Activated CD4-positive, alpha-beta T cell treated with anti-CD3 and anti-CD28 coated beads, Interleukin-2, amount 50 U/mL, for 24 hours (primary cell): ENCODE data around the gene MAD2L1BP.

Source experiments
- DNase-seq, 2 donors: peaks; one replicate each; pipeline ENCODE4 v3.0.0-alpha.2; 2020; ENCODE audit warnings: low read depth in 1 of 2, low spot score in 1 of 2

MAD2L1BP gene

DNA sequence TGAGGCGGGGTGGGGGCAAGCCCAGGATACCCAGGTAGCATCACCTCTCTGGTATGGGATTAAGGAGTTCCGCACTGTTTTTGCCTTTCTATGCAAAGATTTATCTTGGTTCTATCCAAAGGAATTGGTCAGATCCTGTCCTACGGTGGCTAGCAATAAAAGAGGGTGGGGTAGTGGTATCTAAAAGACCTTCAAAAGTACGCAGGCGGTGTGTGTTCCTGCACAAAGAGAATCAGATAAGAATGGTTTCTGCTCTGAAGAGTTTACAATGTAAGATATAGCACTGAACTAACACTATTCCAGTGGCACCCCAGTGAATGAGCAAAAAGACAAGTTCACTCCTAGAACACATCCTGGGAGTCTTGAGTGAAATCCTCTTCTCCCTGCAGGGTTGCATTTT lies 45.7 kb downstream of the MAD2L1BP start:
- no peak for DNase-seq

DNA sequence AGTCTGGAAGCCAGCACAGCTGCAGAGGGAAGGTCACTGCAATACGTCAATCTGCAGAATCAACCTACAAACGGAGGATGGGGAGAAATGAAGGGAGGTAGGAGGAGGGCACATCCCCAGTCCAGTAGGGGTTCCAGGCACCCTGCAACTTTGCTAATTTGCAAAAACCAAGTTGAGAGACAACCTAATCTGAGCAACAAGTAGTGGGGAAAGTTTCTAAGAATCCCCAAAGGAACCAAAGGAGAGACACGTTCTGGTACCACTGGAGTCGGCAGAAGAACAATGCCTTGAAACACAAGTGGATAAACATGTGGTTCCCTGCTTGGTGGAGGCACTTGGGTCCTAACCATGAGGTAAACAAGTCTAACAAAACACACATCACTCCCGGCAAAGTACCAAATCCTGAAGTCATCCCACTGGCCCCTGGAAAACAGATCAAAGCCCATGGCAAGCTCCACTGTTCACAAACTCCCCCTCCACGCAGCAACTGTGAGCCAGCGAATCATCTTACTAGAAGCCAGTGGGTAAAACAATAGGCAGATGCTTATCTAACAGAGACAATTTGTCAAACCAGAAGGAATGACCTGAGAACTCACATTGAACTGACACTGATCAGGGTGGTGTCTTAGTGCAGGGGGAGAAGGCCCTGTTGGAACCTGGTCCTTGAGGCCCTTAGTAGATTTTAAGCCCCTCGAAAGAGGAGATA lies 47.2 kb downstream of the MAD2L1BP start:
- DNase-seq = no peak

- no peak for DNase-seq
These were observed 48.2 kb downstream of the MAD2L1BP start for GRCh38 chr6:43683708-43684455.

DNA sequence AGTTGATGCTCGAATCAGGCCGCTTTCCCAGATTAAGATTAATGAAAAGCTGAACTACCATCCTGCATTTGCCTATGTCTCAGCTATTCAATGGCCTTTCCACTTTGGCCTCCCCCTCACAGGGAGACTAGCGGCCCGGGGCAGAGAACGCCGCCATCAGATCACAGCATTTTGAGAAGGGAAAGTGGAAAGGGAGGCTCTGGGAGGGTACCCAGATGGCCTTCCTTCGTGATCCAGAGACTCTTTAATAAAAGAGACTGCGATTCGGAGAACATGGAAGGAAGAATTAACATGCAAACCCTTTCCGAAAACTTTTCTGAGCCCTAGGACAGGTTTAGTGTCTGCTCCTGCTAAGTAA lies 51.4 kb downstream of the MAD2L1BP start:
- DNase-seq = no peak

DNA sequence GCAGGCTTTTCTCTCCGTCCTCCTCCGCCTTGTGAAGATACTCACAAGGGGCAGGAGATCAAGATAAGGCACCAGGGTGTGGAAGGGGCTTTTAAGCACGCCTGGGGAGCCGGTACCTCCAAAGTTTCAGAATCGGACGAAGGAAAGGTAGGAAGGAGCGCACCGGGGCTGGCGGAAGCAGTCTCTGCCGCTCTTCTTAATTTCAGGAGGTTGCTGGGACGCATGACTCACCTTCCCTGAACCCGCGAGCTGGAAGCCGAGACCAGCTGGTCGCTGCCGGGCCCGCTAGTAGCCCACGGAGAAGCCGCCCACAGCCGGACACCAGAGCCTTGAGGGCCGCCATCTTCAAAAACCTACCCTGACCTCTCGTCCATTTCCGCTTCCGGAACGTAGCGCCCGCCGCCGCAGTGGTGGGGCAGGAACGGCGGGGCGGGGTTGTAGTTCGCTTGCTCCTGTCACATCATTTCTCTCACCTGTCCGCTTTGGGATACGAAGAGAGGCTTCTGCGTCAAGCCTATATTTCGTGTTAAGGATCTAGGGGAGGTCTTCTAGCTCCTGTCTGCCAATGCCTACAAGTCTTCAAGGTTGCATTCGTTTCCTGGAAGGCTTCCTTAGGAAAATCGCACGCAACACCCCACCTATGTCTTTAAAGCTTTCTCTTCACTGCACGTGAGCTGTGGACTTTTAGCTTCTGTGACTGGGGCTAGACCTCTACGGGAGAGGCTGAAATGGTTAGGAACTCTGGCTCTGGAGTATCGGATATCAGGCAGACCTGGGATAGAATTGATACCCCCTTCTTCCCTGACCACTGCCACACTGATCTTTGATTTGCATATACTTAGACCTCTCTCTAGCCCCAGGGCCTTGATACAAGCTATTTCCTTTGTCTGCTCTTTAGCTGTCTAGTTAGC lies 52.1 kb downstream of the MAD2L1BP start, which contains the start of gene MRPS18A:
TSS of gene MRPS18A (minus strand) at position 355 of the 911 bp plus-strand sequence. CDS start at position 343, 12 bp downstream.
- peak; percentile 48 to 72 for DNase-seq

GRCh38 chr6:43689421-43689820 lies 53.8 kb downstream of the MAD2L1BP start:
- no peak for DNase-seq
